A549 treated with AZD2906 at 1 μM for 4 hours (cell line): ENCODE results near the gene CHST7. TPM values are rescaled to one million over a fixed set of nuclear protein-coding genes. Genes with fewer than 3 reads are reported as not detected.

ENCODE experiments used
- total RNA-seq: library from RNA; stranded (reverse); fragments of 200-300 nt; extraction: Qiagen RNA extraction; gene quantifications from 5 replicates; pipeline ENCODE4 v1.2.3, GENCODE V29; 2022

CHST7 gene, protein sequence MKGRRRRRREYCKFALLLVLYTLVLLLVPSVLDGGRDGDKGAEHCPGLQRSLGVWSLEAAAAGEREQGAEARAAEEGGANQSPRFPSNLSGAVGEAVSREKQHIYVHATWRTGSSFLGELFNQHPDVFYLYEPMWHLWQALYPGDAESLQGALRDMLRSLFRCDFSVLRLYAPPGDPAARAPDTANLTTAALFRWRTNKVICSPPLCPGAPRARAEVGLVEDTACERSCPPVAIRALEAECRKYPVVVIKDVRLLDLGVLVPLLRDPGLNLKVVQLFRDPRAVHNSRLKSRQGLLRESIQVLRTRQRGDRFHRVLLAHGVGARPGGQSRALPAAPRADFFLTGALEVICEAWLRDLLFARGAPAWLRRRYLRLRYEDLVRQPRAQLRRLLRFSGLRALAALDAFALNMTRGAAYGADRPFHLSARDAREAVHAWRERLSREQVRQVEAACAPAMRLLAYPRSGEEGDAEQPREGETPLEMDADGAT
- total RNA-seq = 29.1 to 48.8 TPM (median 44.8 TPM) in 5 replicates

DNA sequence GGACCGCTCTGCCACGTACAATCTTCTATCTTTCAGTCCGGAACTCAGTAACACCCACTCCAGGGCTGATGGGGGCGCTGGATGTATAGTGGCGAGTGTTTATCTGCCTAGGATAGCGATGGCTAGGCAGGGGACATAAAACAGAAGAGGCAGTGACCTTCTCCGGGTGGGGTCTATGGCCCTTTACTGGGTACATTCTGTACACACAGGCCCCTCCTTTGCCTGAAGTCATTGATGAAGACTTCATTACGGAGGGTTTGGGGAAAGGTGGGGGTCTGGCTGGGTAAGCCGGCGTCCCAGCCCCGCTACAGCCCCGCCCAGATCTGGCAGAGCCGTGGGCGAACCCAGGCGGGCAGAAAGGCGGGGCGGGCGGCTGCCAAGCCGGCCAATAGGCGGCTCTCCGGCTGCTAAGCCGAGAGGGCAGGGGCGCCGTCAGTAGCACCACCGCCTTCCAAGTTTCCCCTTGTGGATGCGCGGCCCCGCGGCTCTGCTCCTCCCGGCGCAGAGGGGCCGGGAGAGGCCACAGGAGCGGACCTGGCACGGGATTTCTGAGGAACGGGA, at the start of gene CHST7:
Gene CHST7, plus strand, starts transcription at position 435 of the 561 bp plus-strand sequence. CDS start 167 bp downstream, outside the sequence.

DNA sequence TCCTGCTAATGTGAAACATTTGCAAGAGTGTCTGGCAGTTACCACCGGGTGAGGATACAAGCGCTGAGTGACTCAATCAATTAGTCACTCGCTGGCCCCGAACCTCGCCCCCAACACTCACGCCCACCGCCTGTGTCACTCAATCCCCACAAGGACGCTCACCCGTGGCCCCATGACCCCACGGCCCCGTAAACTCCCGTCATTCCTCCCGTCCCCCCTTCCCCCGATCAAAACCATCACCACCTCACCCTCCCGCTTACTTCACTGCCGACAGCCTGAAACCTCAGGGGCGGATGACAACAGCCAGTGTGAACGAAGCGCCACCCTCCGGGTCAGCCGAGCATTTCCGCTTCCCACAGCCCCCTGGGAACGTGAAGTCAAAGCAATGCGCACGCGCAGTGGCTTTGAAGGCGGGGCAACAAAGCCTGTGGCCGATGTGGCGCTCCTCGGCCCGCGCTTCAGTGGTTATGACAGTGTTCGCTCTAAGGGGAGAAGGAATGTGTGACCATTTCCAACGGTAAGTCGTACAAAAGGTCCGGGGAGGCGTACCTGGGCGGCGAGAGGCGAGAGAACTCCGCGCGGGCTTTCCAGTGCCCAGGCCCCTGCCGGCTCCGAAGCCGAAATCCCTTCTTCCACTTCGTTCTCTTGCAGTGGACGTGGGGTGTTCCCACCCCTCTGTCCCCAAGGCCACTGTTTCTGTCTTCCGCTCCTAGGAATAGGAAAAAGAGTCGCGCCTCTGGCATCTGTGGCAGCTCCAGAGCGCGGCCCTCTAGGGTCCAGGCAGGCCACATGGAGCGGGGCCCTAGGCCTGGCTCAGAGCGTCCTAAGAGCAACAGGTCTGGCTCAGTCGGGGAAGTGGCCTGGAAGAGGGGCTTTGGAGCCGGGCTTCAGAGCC, 28.2 kb upstream of the CHST7 start, which contains the start of gene ZNF674:
Gene ZNF674, minus strand, starts transcription at position 311 of the 895 bp plus-strand sequence. CDS start 3,334 bp downstream, outside the sequence.

Other genes with a start within 250 kb of the CHST7 start
- gene ZNF674, start 28.3 kb upstream of the CHST7 start, total RNA-seq = 1.7 to 3.4 TPM (median 2.7 TPM) in 5 replicates
- gene SLC9A7, start 185.4 kb downstream of the CHST7 start, total RNA-seq = 8.3 to 10.6 TPM (median 10.1 TPM) in 5 replicates